ENCODE measurements around the gene HBD. TPM values are rescaled to one million over a fixed set of nuclear protein-coding genes. Genes with fewer than 3 reads are reported as not detected.

HBD gene
- total and polyA plus RNA-seq, 12 donors: 0.41 to 5.3 (median 0.73) TPM; not detected in 8

DNA sequence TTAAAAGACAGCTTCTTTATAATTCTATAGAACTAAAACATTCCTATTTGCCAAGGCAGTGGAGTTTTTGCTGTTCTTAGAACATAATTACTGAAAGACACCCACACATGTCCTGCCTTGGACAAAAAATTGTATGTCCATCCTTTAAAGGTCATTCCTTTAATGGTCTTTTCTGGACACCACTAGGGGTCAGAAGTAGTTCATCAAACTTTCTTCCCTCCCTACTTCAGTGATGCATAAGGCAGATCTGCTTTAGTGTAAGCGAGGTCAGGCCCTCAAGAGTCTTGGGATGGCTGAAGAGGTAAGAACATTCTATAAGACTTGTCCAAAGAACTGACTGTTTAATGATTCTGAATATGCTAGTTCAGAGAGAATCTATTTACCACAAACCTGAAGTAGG, 29.5 kb downstream of the HBD start:
- peak in 7 of 9 donors; percentile 18 to 60 (median 47) for TF ChIP-seq CTCF (IDR thresholded peaks at IDR 0.05)
- intact Hi-C loops (cut with DNase I): loop anchor here (1.0 to 10.0 kb wide), 6 partner anchors 80 to 600 kb away; partner anchors contain the start of genes OR51M1 (in 7 of the 10) and OR52N2 (in 1 of the 10)
- ATAC-seq (peak in 1 of 8 donors; percentile 70), DNase-seq (no peak)
- Histone ChIP-seq H3K36me3 (no peaks in the 10 kb centered on the region), H3K27me3 (peaks cover 0 to 21% (median 0%) of the 10 kb centered on the region in 7 donors), H3K4me1 (no peaks in the 10 kb centered on the region), H3K4me3 (no peak overlapping the region), H3K27ac (no peak overlapping the region), H3K9me3 (no peaks in the 10 kb centered on the region)
- WGBS, 2 donors: 10 to 22% methylated on average over 1 of the region's 1 CpG

DNA sequence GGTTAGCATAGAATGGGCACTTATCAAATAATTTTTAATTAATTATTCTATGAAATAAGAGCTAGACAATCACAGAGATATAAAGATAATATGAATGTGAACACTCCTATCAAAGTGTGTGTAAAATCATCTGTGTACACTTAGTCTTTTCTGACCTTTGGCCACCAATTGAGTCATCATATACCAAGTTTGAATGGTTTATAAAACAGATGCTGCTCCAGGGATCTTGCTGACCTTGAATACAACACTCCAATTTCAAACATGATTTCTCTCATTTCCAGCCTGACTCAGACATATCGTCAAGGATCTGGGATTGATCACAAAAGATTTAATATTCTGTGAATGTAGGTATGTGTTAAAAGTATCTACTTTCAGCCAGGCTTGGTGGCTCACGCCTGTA, 30.9 kb downstream of the HBD start:
- no peaks in the 10 kb centered on the region for H3K36me3 ChIP-seq
- no peak for TF ChIP-seq CTCF (IDR thresholded peaks at IDR 0.05)
- DNase-seq: no peak
- peaks cover 0 to 21% (median 0%) of the 10 kb centered on the region in 7 donors for H3K27me3 ChIP-seq
- 68 to 77% methylated on average over 2 of the region's 2 CpGs for WGBS, 2 donors
- H3K4me1 ChIP-seq: no peaks in the 10 kb centered on the region
- H3K9me3 ChIP-seq: no peaks in the 10 kb centered on the region
- no peak for ATAC-seq
- intact Hi-C loops (cut with DNase I): loop anchor here in 6 of 10 donors (5.0 to 10.0 kb wide), 4 partner anchors 81 to 601 kb away; partner anchors contain the start of genes OR51M1 (in 5 of the 6) and OR52N2 (in 1 of the 6)
- no peak overlapping the region for H3K27ac ChIP-seq
- no peak overlapping the region for H3K4me3 ChIP-seq

DNA sequence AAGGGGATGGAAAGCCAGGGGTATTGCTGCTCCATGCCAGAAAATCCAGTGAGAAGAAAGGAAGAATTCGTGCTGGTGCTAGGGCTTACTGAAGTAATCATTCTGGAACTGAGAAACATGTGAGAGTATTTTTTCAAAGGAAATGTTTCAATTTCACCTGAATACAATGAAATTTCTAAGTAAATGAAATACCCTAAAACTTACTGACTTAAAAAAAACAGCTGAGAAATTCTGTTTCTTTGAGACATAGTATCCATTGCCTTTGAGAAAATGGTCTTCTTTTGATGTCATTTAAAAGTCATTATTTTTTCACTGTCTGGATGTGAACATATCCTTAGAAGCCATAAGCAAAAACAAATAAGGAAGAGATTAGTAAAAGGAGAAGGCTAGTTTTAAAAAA, 33.7 kb downstream of the HBD start, which contains the start of gene OR51V1:
Gene OR51V1, minus strand, starts transcription at position 101 of the 400 bp plus-strand sequence. Its CDS starts 0 bp downstream, at position 101.
- ATAC-seq (no peak), DNase-seq (no peak)
- Histone ChIP-seq H3K4me3 (no peak within 1 kb of the TSS), H3K9me3 (no peaks in the 10 kb centered on the region), H3K4me1 (no peaks in the 10 kb centered on the region), H3K36me3 (no peaks in the 10 kb centered on the region), H3K27me3 (peaks cover 0 to 21% (median 0%) of the 10 kb centered on the region in 7 donors), H3K27ac (no peak within 1 kb of the TSS)
- intact Hi-C loops (cut with DNase I): loop anchor here in 6 of 10 donors (5.0 to 10.0 kb wide), 4 partner anchors 84 to 604 kb away; partner anchors contain the start of genes OR51M1 (in 5 of the 6) and OR52N2 (in 1 of the 6)
- no peak for TF ChIP-seq CTCF (IDR thresholded peaks at IDR 0.05)
- WGBS, 2 donors: 56 to 63% methylated on average over 1 of the region's 1 CpG

GRCh38 chr11:5198285-5198684, 36.0 kb downstream of the HBD start:
- intact Hi-C loops (cut with DNase I): no loop called here
- Histone ChIP-seq H3K27me3 (peaks cover 0 to 18% (median 0%) of the 10 kb centered on the region in 7 donors), H3K4me3 (no peak overlapping the region), H3K36me3 (no peaks in the 10 kb centered on the region), H3K9me3 (no peaks in the 10 kb centered on the region), H3K4me1 (no peaks in the 10 kb centered on the region), H3K27ac (no peak overlapping the region)
- TF ChIP-seq CTCF (IDR thresholded peaks at IDR 0.05): no peak
- ATAC-seq (no peak), DNase-seq (no peak)
